HG03558 (cell line): ENCODE measurements around the gene ADAMTSL1.

ENCODE experiments used
- ATAC-seq: cut with Tn5 transposase; IDR thresholded peaks from one replicate; pipeline ENCODE4 v1.9.1; 2021; ENCODE audit warnings: moderate number of reproducible peaks; ENCODE audit not compliant: unreplicated experiment; ENCODE audit errors: extremely low read depth

ADAMTSL1 gene

DNA sequence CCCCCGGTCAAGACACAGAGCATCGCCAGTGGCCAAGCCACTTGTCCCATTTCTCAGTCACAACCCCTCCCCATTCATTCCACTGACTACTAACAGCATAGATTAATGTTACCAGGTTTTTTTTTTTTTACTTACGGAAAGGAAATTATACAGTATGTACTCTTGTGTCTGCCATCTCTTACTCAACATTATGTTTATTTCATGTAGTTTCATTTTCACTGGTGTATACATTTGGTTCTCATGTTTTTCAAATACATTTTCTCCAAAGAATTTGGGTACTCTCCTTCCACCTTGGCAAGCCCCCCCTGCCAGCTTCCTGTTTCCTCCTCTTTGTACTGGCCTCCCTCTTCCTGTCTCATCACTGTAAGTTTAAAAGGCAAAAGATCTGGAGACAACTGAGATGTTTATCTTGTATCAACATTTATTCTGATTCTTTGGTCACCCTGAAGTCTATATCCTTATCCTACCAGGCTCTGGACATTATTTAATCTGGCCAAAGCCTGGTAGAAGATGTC, 351.8 kb downstream of the ADAMTSL1 start:
- no peak for ATAC-seq

DNA sequence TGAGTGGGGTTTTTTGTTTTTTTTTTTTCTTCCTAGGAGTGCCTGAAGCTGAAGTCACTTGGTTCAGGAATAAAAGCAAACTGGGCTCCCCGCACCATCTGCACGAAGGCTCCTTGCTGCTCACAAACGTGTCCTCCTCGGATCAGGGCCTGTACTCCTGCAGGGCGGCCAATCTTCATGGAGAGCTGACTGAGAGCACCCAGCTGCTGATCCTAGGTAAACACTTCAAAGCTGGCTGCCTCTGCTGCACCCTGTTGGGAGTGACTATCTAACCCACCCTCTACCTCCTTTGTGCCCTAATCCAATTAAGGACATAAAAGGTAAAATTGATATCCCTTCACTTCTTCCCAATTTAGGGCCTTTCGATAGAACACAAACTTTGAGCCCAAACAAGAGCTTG, 352.3 kb downstream of the ADAMTSL1 start:
- ATAC-seq: no peak

DNA sequence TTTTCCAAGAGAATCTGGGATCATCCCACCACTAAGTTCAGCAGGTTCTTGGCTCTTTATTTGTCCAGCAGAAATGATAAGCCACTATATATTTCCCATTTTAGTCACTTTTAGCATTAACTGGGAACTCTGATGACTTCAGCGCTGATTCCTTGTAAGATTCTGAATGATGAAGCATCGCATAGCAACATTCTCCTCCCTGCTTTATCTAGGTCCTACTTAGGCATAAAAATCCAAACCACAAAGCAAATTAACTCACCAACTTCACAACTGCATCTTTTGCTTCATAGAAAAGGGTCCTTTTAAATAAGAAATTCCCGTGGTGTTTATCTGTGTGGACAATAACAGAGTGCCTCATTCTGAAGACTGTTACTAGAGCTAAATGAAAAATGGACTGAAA, 355.1 kb downstream of the ADAMTSL1 start:
- ATAC-seq: no peak

DNA sequence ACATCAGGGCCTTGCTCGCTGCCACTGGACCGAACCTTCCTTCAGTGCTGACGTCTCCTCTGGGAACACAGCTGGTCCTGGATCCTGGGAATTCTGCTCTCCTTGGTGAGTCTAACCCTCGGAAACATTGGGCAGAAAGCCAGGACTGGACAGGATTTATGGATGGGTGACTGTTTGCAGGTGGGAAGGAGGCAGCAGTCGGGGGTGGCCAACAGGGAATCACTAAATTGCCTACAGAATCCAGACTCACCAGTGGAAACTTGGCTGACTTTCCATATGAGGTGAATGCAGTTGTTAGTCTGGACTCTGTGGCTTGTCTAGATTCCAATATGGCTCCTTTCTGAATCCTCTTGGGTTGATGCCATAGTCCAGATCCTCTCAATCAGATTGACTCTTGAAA, 355.9 kb downstream of the ADAMTSL1 start:
- no peak for ATAC-seq

DNA sequence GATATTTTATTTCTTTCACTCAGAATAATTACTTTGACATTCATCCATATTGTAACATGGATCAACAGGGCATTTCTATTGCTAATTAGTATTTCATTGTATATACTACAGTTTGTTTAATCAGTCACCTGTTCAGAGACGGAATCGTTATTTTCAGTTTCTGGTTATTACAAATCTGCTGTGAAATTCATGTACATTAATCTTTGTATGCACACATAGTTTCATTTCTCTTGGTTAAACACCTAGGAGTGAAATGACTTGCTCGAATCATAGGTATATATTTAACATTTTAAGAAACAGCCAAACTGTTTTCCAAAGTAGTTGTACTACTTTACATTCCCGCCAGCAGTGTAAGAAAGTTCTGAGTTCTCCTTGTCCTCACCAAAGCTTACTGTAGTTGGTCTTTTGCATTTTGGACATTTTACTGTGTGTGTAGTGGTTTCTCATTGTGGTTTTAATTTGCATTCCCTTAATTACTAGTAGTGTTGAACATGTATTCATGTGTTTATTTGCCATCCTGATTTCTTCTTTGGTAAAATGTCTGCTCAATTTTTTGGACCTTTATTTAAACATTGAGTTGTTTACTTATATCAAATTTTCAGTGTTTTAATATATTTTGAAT, 360.9 kb downstream of the ADAMTSL1 start:
- ATAC-seq: no peak

DNA sequence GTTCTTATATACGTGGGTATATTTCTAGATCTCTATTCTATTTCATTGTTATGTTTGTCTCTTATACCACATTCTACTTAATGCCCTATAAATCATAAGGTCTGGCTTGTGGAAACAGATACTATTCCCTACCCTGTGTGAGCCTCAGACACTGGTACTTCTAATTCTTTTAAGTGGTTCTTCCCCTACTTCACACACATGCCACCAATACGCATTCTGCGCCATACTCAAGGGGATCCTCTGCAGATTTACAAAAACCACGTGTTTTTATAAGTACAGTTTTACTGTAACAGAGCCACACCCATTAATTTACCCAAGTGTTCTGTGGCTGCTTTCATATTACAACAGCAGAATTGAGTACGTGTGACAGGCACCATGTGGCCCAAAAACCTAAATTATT, 363.4 kb downstream of the ADAMTSL1 start:
- no peak for ATAC-seq

DNA sequence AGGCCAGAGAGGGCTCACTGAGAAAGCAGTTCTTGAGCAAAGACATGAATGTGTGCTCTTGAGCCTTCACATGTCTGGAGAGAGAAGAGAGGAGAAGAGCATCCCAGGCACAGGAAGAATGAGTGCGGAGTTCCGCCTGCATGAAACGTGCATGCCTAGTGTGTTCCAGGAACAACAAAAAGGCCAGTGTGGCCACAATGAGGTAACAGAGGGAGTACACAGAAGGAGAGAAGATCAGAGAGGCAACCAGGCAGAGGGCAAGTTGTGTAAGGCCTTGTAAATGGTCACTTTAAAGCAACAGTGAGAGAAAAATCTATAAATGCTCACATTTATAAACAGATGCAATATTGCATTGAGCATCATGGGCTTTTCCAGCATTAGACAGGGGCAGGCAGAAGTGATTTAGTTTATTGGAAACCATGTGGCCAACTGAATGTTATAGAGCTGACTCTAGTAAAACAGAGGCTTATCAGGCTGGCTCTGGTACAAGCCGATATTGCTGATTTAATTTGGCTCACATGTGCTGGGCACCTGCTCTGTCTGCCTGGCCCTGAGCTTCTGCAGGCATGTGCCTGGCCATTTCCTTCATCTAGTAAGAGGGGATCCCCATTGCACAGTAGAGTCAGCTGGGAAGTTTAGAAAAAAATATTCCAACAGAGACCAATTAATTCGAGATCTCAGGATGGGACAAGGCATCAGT, 373.8 kb downstream of the ADAMTSL1 start:
- no peak for ATAC-seq

DNA sequence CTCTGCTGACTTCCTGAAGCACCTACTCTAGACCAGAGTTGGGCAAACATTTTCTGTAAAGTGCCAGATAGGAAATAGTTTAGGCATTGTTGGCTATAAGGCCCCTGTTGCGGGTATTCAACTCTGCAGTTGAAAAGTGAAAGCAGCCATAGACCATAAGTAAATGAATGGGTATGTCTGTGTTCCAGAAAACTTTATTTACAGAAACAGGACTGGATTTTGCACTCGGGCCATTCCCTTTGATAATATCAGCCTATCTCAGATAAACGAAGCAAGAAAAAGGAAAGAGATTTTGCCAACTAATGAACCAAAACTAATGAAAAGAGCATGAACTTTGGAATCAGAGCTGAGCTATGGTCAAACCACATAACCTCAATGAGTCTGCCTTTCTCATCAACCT, 374.7 kb downstream of the ADAMTSL1 start:
- no peak for ATAC-seq

DNA sequence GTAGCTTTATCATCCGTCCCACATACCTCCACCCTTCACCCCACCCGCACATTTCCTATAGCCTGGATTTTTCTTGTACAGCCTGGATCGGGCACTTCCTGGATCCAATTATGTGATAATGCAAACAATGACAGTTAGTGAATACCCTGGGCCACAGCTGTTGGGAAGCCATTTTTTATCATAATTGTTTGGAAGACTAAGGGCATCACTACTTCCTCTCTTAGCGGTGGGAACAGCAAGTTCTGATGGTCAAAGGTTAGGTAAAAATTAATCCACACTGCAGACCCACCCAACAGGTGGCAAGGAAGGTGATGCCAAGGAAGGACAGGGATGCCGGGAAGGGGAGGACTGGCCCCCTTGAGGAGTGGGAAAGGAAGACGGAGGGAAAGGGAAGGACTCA, 375.3 kb downstream of the ADAMTSL1 start:
- ATAC-seq: no peak

DNA sequence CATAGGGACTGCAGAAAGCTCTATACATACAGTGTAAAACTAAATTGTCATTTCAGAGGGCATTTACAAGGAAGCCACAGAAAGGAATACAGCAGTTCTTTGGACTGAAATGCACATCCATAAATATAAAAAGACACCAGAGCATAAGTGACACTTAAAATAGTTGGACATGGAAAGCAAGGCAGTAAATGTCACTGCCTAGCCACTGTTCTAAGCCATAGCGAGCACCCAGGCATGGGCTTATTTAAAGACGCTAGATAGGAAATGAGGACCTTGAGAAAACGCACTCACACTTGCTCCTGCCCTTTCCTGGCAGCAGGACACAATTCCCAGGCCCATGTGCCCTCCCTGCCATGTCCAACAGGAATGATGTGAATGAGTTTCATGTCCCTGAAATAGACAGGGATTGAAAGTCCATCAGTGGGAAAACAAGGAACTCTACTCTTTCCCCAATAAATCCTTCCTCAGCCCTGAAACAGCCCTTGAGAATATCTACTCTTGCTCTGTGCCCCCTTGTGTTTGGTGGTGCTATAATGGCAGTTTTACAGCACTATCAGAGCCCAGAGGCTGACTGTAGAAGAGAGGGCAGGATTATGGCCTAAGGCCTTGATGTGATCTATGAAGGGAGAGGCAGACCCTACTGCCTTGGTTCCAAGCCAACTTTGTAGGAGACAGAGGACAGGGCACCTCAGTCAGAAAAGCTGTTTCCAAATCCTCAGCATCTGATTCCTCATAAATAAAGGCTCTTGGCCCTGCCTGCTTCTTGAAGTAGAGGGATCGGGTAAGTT, 376.1 kb downstream of the ADAMTSL1 start:
- no peak for ATAC-seq

DNA sequence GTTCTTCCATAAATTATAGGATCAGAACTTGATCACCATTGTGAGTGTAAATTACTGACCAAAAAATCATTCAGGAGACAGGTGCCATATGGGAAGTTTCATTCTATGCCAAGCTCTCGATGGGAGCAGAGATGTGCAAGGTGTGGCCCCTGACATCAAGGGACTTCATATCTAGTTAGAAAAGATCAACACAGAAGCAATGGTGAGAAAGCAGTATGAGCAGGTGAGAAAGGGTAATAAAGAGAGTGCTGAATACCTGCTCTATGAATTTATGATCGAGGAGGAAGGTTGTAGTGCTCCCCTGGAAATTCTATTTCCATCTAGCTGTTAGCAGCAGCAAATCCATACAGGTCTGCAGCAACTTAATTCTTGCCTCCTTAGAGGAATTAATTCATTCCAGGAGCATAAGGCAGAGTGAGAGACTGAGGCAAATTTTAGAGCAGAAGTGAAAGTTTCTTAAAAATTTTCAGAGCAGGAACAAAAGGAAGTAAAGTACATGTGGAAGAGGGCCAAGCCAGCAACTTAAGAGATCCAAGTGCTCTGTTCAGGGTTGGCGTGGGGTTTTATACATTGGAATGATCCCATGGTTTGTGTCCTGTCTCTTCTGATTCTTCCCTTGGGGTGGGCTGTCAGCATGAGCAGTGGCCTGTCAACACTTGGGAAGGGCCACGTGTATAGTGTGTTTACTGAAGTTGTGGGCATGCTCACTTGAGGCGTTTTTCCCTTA, 377.3 kb downstream of the ADAMTSL1 start:
- ATAC-seq: no peak

DNA sequence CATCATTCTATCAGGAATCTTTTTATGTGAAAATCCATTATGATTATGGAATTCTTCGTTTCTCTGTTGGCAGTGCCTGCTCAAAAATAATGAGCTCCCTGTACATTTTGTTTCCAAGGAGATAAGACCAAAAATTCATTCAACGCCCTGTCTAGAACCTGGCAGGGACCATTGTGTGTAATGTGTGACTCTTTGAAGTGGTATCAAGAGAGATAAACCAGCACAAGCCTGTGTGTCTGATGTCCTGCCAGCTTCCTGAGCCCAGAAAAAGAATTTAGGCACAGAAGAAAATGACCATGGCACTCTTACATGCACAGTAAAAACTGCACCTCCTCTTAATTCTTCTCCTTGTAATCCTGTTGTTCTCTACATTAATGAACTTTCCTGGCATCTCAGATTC, 381.7 kb downstream of the ADAMTSL1 start:
- no peak for ATAC-seq

DNA sequence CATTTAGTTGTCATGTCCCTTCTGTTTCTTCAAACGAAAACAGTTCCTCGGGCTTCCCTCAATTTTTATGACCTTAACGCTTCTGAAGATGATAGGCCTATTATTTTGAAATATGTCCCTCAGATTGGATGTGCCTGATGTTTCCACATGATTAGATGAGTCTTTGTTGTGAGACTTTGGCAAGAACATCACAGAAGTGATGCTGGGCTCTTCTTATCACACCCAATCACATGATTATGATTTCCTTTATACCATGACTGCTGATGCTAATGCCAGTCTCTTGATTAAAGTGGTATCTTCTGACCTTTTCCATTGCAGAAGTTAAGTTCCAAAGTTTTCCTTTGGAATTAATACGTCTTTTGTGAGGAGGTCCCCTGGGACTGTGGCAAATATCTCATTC, 383.4 kb downstream of the ADAMTSL1 start:
- ATAC-seq: no peak

DNA sequence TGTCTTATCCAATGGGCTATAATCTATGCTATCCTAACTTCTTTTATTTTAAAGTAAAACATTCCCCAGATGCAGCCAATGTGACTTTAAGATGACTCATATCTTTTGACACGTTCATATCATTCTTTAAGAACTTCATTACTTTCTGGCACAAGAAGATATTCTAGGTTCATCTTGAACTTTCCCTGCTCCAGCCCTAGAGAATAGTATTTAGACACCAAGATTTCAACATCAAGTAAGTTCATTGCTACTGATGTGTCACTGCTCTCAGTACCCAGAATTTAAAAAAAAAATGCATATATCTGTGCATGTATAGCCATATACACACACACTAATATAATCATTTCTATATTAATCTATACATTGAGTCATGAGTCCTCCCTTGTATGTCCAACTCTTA, 383.8 kb downstream of the ADAMTSL1 start:
- ATAC-seq: no peak

DNA sequence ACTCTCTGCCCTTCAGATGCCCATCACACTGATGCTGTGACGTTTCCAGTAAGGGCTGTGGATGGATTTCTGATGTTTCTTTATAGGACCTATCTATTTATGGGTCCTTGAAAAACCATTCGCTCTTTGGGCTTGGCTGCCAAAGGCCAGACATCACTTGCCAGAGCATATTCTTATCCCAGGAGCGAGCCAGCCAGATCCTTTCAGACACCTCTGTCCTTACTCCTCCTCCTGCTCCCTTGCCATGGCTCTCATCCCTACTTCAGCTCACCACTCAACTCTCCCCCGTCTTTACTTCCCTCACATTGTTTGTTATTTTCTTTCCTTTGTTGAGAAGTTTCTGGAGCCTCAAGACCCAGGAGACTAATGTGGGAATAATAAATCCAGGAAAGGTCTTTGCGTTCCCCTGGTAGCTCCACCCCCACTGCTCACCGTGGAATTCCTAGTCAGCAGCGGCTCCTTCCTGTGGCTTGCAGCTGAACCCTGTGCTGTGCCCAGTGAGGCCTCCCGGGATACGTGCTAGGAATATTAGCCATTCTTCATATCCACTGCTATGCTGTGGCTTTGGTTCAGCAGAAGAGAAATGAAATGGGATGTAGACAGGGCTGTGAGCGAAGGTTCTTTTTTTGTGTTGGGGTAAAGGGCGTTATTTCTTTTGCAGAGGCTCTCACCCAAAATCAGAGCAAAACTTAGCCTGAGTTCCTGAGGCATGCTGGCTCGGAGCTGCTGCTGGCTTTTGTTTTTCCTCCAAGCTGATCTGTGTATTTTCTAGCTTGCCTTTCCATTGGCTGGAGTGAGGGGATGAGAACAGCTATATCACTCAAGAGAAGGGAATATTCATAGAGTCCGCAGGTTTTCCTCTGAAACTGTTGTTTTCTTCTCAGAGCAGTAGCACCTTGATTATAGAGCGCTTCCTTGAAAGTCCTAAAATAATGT, 387.9 kb downstream of the ADAMTSL1 start:
- ATAC-seq: no peak

DNA sequence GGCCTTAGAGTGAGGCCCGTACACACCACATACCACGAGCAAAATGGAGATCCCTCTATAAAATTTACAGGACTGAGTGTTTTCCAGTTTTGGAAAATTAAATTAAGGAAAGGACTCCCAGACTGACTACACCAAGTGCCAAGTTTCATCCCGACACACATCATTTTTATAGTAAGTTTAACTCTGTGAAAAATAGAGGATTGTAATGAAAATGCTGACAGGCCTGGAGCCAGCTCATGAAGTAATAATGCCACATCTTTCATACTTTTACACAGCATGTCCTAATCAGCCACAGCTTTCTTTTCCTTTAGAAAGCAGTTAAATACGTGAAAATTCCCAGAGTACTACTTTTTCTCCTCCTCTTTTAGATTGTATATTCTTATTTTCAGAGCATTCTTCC, 389.8 kb downstream of the ADAMTSL1 start:
- ATAC-seq: no peak

DNA sequence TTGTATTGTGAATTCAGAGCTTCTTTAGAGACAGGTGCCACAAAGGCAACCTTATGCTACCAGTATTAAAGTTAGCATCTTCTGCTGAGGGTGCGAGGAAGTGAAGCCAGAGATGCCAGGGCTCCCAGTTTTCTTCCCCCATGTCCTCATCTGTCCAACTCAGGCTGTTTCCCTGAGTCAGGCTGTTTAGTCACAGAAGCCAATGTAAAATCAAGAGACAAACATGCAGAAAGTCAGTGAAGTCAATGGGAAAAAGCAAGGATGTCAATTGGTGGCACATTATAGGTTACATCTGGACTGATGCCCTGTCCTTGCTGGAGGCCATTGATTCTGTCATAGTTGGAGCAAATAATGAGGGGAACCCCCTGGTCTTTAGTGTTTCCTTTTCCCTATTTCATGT, 390.6 kb downstream of the ADAMTSL1 start:
- ATAC-seq: no peak

DNA sequence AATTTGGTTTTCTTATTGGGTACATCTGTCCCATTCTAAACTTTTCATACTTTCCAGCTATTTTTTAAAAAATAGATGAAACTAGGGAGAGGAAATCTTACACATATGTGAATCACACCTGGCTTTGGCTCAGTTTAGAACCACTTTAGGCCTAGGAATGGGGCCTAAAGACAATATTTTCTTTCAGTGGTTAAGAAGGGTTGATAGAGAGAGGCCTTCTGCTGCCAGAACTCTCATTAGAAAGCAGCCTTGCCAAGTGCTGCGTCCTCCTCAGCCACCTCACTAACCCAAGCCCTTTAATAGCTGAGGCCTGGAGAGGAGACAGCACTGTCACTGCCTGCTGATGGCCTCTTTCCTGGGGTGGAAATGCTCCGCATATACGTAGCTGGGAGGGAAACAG, 391.6 kb downstream of the ADAMTSL1 start:
- ATAC-seq: no peak

DNA sequence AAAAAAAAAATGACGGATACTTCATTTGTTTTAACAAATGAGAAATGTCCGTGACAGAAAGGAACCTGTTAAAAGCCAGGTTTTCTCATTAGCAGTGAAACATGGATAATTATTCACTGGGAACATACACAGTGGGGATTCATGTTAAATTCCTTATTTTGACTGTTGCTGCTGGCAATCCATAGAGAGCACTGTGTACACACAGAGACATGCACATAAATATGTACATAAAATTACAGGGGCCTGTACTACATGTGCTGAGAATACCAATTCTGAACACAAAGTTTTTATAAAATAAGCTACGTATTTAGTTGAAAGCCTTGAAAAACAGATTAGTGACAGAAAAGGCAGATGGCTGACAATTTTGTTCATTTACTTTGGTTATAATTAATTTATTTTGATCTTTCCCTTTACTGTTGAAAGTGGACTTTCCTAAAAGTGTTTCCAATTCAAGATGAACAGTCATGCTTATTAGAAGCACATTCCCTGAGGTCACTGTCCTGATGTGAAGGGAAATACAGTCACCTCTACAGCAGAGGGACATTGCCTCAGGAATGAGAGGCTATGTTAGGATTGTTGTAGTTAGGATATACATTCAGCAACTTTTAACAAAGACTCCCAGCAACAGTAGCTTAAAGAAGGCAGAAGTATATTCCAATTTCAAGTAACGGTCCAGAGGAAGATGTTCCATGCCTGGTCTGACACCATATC, 392.3 kb downstream of the ADAMTSL1 start:
- no peak for ATAC-seq
